HG03439 (cell line): ENCODE results near the gene MCF2L.
A peak's percentile ranks its signal among the peaks of the same experiment; 100 is the strongest.

Experiments
- ATAC-seq: cut with Tn5 transposase; IDR thresholded peaks from one replicate; pipeline ENCODE4 v1.9.1; 2021; ENCODE audit warnings: mild to moderate bottlenecking, moderate library complexity; ENCODE audit not compliant: unreplicated experiment

MCF2L gene

DNA sequence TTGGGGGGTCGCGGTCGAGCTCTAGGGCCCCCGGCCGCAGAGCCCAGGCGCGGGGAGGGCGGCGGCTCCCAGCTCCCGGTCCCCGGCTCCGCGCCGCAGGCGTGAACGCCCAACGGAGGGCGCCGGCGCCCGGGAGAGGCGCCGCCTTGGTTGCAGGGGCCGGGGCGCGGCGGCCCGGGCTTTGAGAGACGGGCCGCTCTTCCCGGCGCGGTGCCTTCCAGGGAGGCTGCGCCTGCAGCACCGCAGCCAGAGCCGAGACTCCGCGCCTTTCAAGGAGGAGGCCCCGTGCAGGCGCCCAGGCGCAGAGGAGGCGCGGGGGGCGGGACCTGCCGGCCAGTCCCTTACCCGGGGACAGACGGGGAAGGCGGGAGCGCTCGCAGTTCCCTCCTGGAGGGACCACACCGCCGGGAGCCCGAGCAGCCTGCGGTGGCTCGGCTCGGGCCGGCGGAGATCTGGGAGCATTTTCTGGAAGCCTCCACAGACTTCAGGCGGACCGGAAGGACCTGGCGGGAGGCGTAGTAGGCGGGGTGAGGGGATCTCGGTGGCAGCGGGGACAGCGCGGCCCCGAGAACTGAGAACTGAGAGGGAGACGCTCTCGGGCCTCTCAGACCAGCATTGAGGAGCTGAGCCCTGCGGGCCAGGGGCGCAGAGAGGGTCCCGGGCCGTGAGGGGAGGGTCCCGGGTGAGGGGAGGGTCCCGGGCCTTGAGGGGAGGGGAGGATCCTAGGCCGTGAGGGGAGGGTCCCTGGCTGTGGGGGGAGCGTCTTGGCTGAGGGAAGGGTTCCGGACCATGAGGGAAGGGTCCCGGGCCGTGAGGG is 25.5 kb upstream of the MCF2L start:
- peak; percentile 28 for ATAC-seq

GRCh38 chr13:112947796-112948195 is 21.2 kb upstream of the MCF2L start:
- ATAC-seq, result no peak

DNA sequence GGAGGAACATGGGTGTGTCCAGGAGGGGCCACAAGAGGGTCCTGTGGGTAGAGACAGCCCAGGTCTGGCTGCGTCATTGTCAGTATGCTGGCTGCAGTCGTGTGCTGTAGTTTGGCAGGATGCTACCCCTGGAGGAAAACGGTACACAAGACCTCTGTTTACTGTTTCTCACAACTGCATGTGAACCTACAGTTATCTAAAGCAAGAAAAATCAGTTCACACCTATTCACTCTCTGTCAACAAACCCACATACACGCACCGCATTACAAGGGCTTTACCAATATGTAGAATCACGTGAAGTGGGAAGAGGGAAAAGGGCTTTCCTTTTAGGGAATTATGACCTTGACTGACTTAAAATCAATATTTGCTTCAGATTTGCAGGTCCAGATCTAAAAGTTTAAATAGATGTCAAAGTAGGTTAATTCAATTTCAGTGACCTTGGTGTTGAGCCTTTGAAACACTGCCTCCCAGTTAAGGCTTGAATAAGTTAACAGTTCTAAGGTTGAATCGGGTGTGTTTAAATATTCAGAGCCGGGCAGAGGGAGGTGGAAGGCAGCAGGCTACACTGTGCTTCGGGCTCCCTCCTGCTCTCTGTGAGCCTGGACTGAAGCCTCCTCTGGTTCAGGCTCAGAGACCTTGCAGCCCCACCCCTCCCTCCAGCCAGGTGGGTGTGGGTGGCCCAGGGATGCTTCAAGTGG is 17.2 kb upstream of the MCF2L start:
- ATAC-seq, result no peak

DNA sequence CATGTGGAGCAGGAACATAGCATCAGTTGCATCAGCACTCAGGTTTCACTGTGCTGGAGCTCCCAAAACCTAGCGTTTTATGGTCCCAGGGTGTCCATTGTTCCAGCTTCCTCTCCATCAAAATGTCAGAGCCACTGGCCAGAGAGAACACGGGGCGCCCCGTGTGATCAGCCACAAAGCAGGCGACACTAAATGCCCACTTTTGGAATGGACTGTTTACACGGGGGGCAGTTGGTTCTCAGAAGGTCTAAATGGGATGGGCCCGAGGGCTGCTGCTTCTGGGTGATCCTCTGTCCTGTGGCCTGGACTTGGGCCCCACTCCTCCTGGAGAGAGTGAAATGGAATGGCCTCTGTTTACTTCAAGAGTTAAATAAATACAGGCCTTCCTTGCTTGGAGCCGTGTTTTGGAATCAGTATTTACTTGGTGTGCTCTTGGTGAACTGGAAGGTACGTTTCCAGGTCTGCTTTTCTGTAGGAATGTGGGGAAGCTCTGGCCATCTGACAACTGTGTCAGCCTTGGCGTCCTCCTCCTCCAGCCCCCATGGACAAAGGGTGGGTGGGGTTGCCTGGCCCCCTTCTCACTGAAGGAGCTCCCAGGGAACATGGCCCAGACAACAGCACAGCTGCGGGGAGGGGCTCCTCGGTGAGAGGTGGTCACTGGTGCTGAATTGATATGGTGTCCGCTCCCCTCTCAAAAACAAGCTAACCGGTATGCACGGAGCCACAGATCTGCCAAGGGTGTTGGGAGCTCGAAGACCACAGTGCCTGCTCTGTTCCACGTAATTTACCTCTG is 16.1 kb upstream of the MCF2L start:
- ATAC-seq, result no peak

DNA sequence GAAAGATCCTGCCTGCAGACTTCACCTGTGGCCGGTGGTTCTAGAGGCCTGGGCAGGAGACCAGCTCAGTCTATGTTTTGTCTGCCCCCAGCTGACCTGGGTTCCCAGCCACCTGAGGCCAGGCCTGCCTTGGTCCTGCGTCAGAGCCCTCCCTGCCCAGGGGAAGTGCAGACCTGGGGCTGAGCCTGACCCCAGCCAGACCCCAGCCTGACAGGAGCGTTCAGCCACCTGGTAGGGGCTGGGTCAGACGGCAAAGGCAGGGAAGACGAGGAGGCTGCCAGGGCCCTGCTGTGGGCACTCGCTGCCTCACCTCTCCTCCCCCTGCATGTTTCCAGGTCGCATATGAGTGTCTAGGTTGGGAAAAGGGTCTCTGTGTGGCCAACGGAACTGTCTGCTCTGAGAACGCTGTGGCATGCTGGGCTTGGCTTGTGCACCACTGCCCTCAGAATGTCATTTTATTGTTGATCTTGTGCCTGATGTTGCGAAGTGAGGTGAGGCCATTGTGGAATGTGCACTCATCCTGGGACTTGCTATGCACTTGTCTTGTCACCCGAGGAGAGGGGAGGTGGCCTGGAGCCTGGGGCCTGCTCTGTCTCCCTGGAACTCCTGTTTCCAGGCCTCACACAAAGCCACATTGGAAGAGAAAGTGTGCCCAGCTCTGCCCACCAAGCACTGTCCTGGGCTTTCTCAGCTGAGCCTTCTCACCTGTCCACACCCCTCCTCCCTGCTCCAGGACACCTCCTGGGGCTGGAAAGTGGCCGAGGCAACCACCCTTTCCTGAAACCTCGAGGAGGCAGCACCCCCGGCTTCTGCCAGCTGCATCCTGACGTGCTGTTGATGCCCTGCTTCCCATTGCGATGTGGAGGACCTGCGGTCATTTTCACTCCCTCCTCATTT is 15.2 kb upstream of the MCF2L start:
- ATAC-seq, result no peak

GRCh38 chr13:112954488-112955270 is 14.3 kb upstream of the MCF2L start:
- ATAC-seq, result no peak

DNA sequence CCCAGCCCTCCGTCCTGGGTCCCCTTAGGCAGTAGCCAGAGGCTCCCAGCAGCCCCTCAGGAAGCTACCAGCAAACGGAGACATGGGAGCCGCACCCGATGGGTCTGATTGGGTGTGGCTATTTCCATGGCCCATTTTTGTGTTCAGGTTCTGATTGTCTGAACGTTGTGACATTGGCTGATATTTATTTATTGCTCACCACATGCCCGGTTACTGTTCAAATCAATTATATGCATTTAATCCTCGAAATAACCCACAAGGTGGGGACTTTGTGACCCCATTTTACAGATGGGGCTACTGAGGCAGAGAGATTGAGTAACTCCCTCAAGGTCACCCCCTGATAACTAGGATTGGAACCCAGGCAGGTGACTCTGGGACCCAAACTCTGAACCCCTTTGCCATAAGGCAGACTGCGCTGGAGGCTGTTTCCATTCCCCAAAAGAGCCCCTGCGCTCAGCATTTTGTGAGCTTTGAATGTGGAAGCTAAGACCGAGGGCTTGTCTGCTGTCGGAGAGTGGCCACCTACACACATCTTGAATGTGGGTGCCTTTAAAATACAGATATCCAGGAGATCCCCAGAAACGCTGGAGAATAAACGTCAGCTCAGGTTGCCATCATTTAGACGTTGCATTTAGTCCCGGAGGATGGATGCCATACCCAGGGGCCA is 13.6 kb upstream of the MCF2L start:
- ATAC-seq, result no peak

- ATAC-seq, result no peak
Measured at GRCh38 chr13:112955956-112956355, 13.1 kb upstream of the MCF2L start.

DNA sequence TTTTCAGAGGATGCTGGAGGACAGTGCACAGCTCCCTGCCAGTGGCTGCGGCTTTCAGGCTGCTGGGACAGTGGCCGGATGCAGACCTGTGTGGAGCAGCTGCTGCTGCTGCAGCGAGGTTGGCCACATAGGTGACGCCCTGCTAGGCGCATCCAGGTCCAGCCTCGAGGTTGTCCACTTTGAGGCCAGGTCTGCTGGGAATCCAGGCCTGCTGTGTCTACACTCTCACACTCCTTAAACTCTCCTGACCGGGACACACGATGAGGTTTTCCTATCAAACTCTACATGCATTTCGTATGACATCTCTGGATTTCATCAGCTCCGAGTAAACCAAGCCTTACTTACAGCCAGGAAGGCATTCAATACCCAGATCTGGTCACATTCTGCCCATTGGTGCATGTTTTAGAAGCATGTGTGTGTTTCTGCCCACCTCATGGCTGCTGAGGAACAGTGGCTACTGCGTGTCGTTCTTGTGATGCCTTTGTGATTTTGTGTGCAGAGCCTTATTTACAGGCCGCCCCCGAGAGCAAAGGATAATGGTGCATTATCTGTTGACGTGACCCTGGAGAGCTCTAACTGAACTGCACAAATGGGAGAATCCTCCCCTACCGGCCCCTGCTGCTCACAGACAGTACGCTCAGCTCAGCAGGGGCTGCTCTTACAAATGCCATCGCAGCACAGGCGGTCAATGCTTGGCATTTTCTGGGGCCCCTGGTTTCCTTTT is 12.3 kb upstream of the MCF2L start:
- no peak for ATAC-seq

DNA sequence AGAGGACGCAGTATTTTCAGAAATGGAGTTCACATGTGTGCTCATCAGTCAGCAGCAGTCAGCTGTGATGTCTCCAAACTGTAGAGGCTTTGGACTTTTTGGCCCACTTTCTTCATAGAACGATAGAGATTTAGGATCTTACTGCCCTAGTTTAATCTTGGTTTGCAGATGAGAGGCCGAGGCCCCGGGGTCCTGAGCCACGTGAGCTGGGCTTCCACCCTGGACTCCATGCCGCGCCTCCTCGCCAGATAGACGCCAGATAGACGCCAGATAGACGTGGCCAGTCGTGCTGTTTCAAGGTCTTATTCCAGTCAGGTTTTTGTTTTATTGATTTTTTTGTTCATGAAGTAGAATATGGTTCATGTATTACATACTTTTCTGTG is 11.7 kb upstream of the MCF2L start:
- ATAC-seq, result no peak

DNA sequence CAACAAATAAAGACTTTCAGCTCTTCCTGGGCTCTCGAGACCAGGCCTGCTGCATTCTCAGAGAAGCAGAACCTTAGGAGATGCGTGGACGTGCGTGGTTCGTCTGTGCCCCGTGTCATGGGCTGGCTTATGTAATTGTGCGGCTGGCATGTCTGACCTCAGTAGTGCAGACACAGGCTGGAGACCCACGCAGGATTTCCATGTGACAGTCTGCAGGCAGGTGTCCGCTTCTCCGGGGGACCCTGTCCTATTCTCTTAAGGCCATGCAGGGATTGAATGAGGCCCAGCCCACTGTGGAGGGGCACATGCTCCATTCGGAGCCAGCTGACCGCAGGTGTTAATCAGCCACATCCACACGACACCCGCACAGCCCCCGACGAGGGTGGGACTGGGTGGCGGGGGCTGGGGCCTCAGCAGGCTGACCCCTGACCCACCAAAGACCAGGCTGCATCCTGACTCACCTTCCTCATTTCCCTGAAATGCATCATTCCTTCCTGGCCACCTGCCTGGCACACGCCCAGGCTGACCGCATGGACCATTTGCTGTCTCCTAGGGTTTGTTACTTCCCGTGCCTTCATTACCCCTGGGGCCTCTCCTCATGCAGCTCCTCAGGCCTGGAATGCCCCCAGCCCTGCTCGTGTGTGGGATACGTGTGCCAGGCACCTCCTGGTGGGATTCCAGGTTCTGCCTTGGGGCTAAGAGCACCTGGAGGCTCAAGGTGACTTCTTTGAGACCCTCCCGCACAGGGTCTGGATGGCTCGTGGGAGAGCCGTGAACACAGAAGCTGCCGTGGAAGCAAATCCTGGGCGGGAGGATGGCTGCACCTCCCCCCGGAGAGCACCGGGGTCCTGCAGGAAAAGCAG is 10.7 kb upstream of the MCF2L start:
- ATAC-seq, result no peak

- no peak for ATAC-seq
Measured at GRCh38 chr13:112959206-112959605, 9.8 kb upstream of the MCF2L start.

- ATAC-seq, result no peak
Measured at GRCh38 chr13:112959701-112960542, 9.1 kb upstream of the MCF2L start.

DNA sequence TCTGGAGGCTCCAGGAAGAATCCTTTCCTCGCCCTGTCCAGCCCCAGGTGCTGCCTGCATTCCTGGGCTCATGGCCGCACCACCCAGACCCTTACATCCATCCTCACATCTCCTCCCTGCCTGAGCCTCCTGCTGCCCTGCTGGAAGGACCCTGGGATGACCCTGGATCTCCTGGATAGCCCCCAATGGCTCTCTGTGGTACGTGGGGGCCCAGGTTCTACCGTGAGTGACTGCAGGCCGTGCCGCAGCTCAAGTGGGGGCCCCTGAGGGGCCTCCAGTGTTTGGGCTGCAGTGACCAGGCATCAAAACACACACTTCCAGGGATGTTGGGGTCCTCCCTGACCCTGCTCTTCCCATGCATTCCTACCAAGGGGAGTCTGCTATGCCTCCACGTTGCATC is 8.3 kb upstream of the MCF2L start:
- ATAC-seq, result no peak

GRCh38 chr13:112961457-112962369 is 7.3 kb upstream of the MCF2L start:
- ATAC-seq, result no peak

DNA sequence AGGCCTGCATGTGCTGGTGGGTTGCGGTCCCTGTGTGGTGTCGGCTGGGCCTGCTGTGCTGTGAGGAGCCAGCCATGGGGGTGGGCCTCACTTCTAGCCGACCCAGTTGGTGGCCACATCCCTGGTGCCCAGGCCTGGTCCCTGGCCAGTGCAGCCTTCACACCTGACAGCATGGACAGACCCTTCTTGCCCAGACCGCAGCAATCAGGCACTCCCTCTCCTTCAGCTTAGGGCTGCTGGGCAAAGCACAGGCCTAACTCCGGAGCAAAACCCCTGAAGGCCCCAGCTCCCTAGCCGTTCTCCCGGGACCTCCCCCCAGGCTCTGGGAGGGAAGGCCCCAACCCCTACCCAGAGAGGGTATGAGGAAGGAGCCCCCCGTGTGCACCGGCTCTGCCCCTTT is 6.6 kb upstream of the MCF2L start:
- ATAC-seq, result no peak
